GM21529 (cell line): ENCODE measurements around the gene RAX2.

Source experiments
- ATAC-seq: cut with Tn5 transposase; IDR thresholded peaks from one replicate; pipeline ENCODE4 v1.9.1; 2021; ENCODE audit not compliant: unreplicated experiment

Gene RAX2

GRCh38 chr19:3801412-3802096 lies 29.5 kb upstream of the RAX2 start:
- ATAC-seq, result no peak

DNA sequence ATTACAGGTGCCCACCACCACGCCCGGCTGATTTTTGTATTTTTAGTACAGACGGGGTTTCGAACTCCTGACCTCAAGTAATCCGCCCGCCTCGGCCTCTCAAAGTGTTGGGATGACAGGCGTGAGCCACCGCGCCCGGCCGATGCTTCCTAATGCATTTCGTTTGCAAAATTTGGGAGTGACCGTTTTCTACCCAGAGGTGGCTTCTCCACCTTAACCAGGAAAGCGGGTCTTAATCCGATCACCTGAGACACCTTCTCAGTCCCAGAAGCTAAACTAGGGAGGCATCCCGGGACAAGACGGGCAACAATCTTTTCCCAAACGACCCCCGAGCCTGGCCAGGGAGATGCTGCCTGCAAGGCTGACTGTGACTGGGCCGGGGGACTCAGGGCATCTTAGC lies 29.0 kb upstream of the RAX2 start:
- no peak for ATAC-seq

DNA sequence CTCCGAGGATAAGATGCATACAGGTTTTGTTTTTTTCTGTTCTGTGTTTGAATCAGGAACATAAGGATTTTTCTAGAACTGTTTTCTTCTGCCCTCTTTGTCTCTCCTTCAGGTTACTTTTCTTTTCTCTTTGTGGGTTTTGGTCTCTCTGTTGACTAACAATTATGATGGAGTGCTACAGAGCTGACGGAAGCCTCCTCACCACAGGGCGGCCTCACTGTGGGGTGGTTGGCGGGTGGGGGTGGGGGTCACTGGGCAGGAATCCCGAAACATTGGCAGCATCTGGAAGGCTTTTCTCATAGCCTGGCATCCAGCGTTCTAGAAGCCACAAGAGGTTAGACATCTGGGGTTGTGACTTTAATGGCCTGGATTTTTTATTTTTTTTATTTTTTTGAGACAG lies 26.1 kb upstream of the RAX2 start:
- no peak for ATAC-seq

- ATAC-seq, result no peak
Observed at GRCh38 chr19:3796358-3796757, 24.3 kb upstream of the RAX2 start.

DNA sequence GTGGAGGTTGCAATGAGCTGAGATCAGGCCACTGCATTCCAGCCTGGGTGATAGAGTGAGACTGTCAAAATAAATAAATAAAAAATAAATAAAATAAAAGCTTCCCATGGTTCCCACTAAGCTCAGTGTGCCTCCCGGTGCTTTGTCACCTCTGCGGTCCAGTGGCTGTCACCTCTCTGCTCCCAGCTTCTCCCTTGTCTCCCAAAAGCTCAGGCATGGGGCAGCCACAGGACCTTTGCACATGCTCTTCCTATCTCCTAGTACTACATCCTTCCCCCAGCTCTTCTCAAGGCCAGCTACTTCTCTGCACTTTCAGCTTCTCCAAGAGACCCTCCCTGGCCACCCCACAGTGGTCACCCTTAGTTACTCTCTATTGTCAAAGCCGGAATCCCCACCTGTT lies 21.8 kb upstream of the RAX2 start:
- no peak for ATAC-seq

DNA sequence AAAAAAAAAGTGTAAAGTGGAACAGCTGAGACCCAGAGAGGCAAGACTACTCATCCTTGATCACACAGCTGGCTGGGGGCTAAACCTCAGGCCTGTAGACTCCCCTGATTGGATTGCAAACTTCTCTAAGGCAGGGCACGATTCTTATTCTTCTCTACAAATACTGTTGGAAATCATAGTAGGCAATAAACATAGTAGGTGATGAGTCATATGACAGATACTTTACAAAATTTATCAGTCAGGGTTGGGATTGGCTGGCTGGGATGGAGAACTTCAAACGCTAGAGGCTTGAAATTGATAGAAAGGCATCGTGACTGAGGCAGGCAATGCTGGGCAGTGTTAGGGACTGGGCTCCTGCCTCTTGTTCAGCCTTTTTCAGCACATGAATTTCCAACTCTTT lies 20.1 kb upstream of the RAX2 start:
- no peak for ATAC-seq

DNA sequence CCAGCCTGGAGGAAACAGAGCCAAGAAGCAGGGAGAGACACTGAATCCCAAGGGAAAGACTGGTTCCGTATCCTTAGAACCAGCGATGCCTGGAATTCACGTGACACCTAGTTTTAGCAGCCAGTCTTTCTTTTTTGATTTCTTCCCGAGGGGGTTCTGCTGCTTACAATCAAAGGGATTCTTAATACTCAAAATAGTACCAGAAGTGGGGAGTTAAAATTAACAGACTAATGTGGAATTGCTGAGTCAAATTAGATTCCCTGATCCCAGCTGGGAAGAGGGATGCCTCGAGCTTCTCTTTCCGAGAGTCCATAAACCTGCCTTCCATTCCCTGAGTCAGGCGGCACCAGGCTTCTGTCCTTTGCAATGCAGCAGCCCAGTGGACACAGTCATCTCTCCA lies 18.9 kb upstream of the RAX2 start:
- no peak for ATAC-seq

DNA sequence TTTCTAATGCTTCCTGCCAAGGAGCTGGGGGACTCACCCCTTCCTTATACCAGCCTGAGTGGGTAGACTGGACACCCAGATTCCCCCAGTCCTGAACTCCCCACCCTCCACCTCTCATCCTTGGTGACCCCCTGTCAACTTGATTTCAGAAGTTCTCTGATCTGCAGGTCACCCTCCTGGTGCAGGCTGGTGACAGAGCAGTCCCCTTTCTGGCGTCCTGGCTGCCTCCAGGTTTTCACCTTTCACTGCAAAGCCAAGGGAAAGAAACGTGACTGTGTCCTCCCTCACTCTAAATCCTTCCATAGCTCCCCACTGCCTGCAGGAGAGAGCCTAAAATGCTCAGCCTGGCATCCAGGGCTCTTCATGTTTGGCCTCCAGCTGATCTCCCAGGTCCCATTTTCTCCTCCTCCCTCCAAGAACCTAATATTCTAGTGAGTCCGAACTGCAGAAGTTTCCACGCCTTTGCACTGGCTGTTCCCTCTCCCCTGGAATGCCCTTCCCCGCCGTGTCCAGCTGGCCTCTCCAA lies 18.2 kb upstream of the RAX2 start:
- no peak for ATAC-seq

DNA sequence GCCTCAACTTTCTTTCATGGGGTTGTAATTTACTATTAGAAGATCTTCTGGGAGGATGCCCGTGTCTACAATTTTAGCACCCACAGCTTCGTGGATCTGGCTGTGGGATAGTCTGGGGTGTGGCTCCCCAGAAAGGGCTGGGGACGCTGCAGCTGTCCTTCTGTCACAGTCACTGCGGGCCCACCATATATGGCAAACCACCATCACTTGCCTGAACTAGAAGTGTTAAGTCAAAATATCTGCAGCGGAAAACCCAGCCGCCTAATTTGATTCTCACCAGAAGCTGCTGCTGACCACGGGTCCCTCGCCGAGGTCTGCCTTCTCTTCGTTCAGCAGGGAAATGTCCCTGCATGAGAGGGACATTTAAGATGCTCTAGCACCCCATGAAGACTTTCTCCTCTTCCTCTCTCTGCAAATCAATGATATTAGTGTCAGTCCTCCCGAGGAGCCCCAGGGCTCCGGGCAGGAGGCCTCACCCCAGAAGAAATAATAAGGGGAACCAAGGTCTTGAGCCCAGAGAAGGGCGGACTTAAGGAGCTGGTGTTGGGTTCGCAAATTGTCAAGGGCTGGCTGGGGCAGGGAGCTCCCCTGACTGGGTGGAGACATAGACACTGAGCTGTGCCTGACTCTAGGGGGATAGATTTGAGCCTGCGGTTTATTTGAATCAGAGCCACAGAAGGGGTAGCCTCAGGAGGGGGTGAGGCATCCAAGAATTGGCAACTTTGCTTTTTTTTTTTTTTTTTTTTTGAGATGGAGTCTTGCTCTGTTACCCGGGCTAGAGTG lies 17.2 kb upstream of the RAX2 start:
- ATAC-seq, result no peak

- no peak for ATAC-seq
Observed at GRCh38 chr19:3785938-3786824, 14.2 kb upstream of the RAX2 start, which contains the start of gene MATK. Gene MATK, minus strand, starts transcription at chr19:3786381. Its CDS starts 1,246 bp downstream, at chr19:3785135.

DNA sequence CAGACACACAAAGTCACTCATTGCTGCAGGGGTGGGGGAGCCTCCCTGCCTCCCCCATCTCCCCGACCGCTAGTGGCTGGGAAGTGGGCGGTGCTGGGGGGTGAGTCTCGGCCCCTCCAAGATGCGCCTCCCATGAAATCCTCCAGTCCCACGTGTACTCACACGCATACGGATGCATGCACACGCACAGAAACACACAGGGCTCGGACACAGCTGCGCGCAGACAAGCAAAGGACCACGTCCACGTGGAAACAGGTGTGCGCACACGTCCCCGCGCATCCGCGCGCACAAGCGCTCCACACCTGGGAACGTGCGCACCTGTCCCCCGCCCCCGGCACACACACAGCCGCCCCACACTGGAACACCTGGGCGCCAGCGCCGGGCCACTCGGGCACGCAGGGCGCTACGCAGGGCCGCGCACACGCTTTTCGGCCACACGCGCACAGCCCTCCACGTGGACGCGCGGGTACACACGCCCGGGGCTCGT lies 13.5 kb upstream of the RAX2 start:
- no peak for ATAC-seq

- no peak for ATAC-seq
Observed at GRCh38 chr19:3784607-3785450, 12.8 kb upstream of the RAX2 start.

DNA sequence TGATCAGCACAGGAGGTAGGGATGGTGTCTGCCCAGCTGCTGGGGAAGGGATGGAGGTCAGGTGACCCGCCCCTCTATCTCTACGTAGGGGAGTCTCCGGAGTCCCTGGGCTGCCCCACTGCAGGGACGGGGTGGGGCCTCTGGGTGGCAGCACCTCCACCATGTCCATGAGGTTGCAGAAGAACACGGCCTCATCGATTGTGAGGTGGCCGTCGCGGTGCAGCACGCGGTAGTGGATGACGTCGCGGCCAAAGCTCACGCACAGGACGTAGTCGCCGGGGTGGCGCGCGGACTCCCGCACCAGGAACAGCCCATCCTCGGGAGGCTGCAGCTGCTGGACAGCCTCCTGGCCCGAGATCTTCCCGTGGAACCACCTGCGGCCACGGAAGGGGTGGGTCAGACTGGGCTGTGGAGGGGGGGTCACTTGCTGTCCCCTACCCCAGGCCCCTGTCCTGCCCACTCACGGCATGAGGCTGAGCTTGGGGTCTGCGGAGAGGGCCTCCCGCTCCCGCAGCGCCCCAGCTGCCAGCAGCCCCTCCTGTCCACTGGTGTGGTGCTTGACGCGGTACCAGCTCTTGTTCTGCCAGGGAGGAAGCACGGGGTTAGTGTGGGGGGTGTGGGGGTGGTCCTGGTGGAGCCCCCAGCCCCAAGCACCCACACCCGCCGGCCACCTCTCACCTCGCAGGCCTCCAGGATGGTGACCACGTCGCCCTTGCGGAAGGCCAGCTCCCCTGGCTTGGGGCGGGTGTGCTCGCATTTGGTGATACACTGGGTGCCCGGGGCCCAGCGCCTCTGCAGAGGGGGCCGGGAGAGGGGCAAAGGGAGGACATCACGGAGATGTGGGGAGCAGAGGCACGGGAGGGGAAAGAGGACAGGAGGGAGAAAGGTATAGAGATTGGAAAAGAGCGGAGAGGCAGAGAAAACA lies 11.9 kb upstream of the RAX2 start:
- ATAC-seq, result no peak

- no peak for ATAC-seq
Observed at GRCh38 chr19:3782903-3783302, 10.9 kb upstream of the RAX2 start.

- ATAC-seq, result no peak
Observed at GRCh38 chr19:3782330-3782729, 10.3 kb upstream of the RAX2 start.

GRCh38 chr19:3781603-3782002 lies 9.6 kb upstream of the RAX2 start:
- ATAC-seq, result no peak

DNA sequence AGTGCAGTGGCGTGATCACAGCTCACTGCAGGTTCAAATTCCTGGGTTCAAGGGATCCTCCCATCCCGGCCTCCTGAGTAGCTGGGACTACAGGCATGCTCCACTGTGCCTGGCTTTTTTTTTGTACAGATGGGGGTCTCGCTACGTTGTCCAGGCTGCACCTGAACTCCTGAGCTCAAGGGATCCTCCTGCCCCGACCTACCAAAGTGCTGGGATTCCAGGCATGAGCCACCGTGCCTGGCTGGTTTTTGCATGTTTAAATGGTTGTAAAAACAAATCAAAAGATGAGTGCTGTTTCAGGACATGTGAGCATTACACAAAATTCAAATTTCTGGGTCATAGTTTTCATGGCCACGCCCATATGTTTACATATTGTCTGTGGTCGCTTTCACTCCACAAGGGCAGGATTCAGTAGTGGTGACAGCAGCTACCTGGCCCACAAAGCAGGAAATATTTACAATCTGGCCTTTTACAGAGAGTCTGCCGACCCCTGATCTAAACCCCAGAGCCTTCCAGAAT lies 8.8 kb upstream of the RAX2 start:
- ATAC-seq, result no peak

DNA sequence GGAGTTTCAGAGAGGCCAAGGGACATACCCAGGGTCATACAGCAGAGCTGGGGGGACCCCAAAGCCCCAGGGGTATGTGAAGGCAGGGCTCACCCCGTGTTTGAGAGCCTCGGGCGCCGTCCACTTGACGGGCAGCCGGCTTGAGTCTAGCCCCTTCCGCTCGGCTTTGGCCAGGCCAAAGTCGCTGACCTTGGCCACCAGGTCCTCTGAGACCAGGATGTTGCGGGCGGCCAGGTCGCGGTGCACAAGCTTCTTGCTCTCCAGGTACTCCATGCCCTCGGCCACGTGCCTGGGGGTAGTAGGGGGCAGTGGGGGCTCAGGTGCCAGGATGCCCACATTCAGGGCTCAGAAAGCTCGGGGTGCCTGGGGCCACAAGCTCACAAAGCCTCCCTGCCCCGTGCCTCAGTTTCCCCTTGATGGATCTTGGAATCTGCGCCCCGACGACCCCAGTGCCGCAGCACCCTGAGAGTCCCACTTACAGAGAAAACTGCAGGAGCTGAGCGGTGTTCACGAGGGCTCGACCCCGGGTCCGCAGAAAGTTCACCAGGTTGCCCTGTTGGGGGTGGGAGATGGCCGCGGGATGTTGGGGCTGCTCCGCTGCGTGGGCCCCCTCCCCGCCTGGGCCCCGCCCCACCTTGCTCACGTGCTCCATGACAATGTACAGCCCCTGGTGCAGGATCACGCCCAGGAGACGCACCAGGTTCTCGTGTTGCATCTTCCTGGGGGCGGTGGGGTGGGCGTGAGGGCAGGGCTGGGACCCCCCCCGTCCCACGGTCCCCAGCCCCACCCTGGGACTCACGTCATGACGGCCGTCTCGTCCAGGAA lies 7.1 kb upstream of the RAX2 start:
- ATAC-seq, result no peak
